Esophagus squamous epithelium (tissue), 4 donors: ENCODE results near the gene ETV3.

Source experiments
- POLR2A ChIP-seq, 4 donors: fragments of 450-650 bp; IDR thresholded peaks; one replicate each; pipeline ENCODE4 v1.6.1; 2017; ENCODE audit warnings: antibody characterized with exemption in 4 of 4, mild to moderate bottlenecking in 4 of 4, moderate library complexity in 3 of 4
- TF ChIP-seq, protein P1 (sequence below), 6 experiments: fragments of 450-650 bp in 4 of 6; fragments of 200-600 bp in 2 of 6; sonication (generic) in 2 of 6; IDR thresholded peaks; one replicate each; pipeline ENCODE4 v1.5.1; 2016 to 2019; ENCODE audit warnings: antibody characterized with exemption in 6 of 6, mild to moderate bottlenecking in 4 of 6, moderate library complexity in 4 of 6

DNA sequence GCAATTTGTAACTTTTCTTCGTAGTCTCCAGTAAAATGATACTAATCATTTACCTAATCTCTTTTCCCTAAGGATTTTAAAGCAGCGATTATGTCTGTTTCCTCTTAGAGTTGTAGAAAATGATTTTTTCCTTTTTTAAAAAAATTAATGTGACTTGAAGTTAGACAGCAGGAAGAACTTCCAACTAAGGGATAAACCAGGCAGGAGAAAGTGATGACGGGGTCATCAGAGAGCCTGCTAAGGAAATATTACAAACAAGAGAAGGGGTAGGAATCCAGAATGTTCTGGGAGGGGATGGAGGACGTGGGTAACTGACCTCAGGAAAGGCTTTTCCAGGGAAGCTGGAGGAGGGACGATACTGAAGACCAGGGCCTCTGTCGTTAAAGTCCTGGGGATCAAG lies 29.7 kb downstream of the ETV3 start:
- TF ChIP-seq, protein P1, sequence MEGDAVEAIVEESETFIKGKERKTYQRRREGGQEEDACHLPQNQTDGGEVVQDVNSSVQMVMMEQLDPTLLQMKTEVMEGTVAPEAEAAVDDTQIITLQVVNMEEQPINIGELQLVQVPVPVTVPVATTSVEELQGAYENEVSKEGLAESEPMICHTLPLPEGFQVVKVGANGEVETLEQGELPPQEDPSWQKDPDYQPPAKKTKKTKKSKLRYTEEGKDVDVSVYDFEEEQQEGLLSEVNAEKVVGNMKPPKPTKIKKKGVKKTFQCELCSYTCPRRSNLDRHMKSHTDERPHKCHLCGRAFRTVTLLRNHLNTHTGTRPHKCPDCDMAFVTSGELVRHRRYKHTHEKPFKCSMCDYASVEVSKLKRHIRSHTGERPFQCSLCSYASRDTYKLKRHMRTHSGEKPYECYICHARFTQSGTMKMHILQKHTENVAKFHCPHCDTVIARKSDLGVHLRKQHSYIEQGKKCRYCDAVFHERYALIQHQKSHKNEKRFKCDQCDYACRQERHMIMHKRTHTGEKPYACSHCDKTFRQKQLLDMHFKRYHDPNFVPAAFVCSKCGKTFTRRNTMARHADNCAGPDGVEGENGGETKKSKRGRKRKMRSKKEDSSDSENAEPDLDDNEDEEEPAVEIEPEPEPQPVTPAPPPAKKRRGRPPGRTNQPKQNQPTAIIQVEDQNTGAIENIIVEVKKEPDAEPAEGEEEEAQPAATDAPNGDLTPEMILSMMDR (IDR thresholded peaks at IDR 0.05) = no peak
- TF ChIP-seq POLR2A (IDR thresholded peaks at IDR 0.05) = no peak
